ENCODE measurements around the gene THAP4. TPM values are rescaled to one million over a fixed set of nuclear protein-coding genes. Genes with fewer than 3 reads are reported as not detected.

Gene THAP4
- total and polyA plus RNA-seq, 2 experiments from 2014 or later = 62.9 to 80.4 TPM

DNA sequence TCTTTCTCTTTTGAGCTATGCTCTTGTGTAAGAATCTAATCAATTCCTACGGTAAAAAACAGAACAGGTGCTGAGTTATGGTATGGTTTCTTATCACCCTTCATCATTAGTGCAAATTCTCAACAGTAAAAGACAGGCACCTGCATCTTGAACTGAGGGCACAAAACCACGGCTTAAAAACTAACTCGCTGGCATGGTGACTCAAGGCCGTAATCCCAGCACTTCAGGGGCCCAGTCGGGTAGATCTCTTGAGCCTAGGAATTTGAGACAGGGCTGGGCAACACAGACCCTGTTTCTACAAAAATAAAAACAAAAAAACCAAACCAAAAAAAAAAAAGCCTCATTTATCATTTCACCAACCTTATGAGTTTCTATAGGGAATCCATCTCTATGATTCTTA is 33.3 kb downstream of the THAP4 start:
- Histone ChIP-seq H2AFZ (no peak overlapping the region), H3K79me2 (replicated peaks; ENCODE audit: insufficient read depth) (peaks cover 7% of the 10 kb centered on the region), H3K4me1 (ENCODE audit: insufficient read depth) (no peaks in the 10 kb centered on the region), H3K36me3 (ENCODE audit: insufficient read depth) (peaks cover 7% of the 10 kb centered on the region), H3K4me3 (no peak overlapping the region), H4K20me1 (replicated peaks; ENCODE audit: insufficient read depth) (0 out of 2 replicates have a peak, but pooled peaks cover 2% of the 10 kb centered on the region), H3K4me2 (no peak overlapping the region), H3K27me3 (ENCODE audit: insufficient read depth) (no peaks in the 10 kb centered on the region), H3K27ac (ENCODE audit: low read depth) (peak overlapping the region; percentile 55; the same call in 1 of the 2 replicates), H3F3A (replicated peaks; ENCODE audit: low read depth) (no peaks in the 10 kb centered on the region), H3K9me2 (ENCODE audit: insufficient read depth) (no peaks in the 10 kb centered on the region)
- Mint-ChIP-seq H3K4me1 (no peaks in the 10 kb centered on the region; the same call in 2 of the 3 replicates), H3K27ac (no peak overlapping the region), H3K4me3 (no peak overlapping the region), H3K36me3 (ENCODE audit: low read depth) (peaks cover 38% of the 10 kb centered on the region), H3K27me3 (ENCODE audit: insufficient read depth, low read depth, poor library complexity) (peaks cover 3% of the 10 kb centered on the region), H3K9me3 (no peaks in the 10 kb centered on the region)
- no peak for DNase-seq (ENCODE audit: low spot score)
- no peak for ATAC-seq
- TF ChIP-seq ZNF462 (CRISPR knock-in tag; IDR thresholded peaks at IDR 0.05) = no peak
- TF ChIP-seq STAT1 (IDR thresholded peaks at IDR 0.05; ENCODE audit: unreplicated experiment) = no peak
- no peak for TF ChIP-seq CREB1 (CRISPR knock-in tag; IDR thresholded peaks at IDR 0.05; ENCODE audit: low read depth)
- TF ChIP-seq ZNF114 (CRISPR knock-in tag; IDR thresholded peaks at IDR 0.05) = no peak
- TF ChIP-seq JUNB (IDR thresholded peaks at IDR 0.05; ENCODE audit: unreplicated experiment) = no peak
- TF ChIP-seq REST (IDR thresholded peaks at IDR 0.05; ENCODE audit: unreplicated experiment) = no peak
- no peak for TF ChIP-seq POLR2AphosphoS5 (IDR thresholded peaks at IDR 0.05; ENCODE audit: low read depth)
- TF ChIP-seq NANOG (IDR thresholded peaks at IDR 0.05; ENCODE audit: borderline replicate concordance) = no peak
- TF ChIP-seq EZH2 (IDR thresholded peaks at IDR 0.05; ENCODE audit: low read depth, unreplicated experiment) = no peak
